Ascending aorta (tissue), 2 donors: Measurements from ENCODE around the gene DNAJC5. TPM values are rescaled to one million over a fixed set of nuclear protein-coding genes. Genes with fewer than 3 reads are reported as not detected.

ENCODE experiments used
- DNase-seq, 2 donors: peaks; one replicate each; pipeline ENCODE4 v3.0.0-alpha.2; 2019; ENCODE audit warnings: low spot score in 2 of 2
- H3K27ac ChIP-seq, 2 donors: fragments of 200-600 bp; sonication (generic); one replicate each; pipeline ENCODE4 v1.5.1; 2016 to 2017; ENCODE audit warnings: mild to moderate bottlenecking in 1 of 2
- H3K27me3 ChIP-seq: fragments of 200-600 bp; sonication (generic); one replicate; pipeline ENCODE4 v1.5.1; 2017
- H3K36me3 ChIP-seq, 2 donors: fragments of 200-600 bp; sonication (generic); one replicate each; pipeline ENCODE4 v1.5.1; 2016
- H3K4me1 ChIP-seq, 2 donors: fragments of 200-600 bp; sonication (generic); one replicate each; pipeline ENCODE4 v1.5.1; 2016 to 2017; ENCODE audit warnings: mild to moderate bottlenecking in 1 of 2
- H3K4me3 ChIP-seq, 2 donors: fragments of 200-600 bp; sonication (generic); one replicate each; pipeline ENCODE4 v1.5.1; 2016 to 2017; ENCODE audit warnings: mild to moderate bottlenecking in 1 of 2
- H3K9me3 ChIP-seq, 2 donors: fragments of 200-600 bp; sonication (generic); one replicate each; pipeline ENCODE4 v1.5.1; 2016
- intact Hi-C: fragments of 100-400 bp; cut with DNase I; formaldehyde crosslinking; loops from one replicate; pipeline ENCODE4 v1.15.1; 2023
- total RNA-seq: library from RNA; depleted of rRNA; stranded (reverse); fragments of >200 nt; gene quantifications from one replicate; pipeline ENCODE4 v1.1.0, GENCODE V29; 2016
- TF ChIP-seq, protein P1 (sequence below), 3 experiments: fragments of 200-600 bp in 2 of 3; fragments of 450-650 bp in 1 of 3; sonication (generic) in 2 of 3; IDR thresholded peaks; one replicate each; pipeline ENCODE4 v1.5.1; 2016 to 2019; ENCODE audit warnings: antibody characterized with exemption in 3 of 3, mild to moderate bottlenecking in 1 of 3, moderate library complexity in 1 of 3

The DNAJC5 gene
- total RNA-seq, 1 donor from 2014 or later = 42.9 TPM

DNA sequence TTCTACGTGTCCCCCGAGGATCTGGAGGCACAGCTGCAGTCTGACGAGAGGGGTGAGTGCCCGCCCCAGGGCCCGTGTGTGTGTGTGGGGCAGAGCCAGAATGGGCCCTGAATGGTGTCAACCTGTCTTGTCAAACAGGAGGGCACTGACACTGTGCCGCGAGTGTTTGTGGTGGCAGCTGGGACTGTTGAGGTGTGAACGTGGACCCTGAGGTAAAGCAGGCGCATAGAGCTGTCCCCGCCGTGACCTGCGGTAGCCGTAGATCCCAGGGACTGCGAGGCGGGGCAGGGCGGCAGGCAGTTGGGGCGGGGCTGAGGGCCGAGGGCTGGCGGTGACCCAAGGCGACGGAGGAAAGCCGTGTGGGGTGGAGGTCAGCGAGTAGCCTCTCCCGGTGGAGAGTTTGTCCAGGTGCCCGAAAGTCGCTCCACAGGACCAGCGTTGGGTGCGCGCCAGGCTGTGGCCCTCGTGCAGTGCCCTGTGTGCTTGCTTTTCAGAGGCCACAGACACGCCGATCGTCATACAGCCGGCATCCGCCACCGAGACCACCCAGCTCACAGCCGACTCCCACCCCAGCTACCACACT, 36.1 kb downstream of the DNAJC5 start:
- Histone ChIP-seq H3K4me1 (no peaks in the 10 kb centered on the region), H3K27ac (no peak overlapping the region), H3K4me3 (no peak overlapping the region), H3K36me3 (peaks cover 63 to 69% of the 10 kb centered on the region in 2 donors), H3K9me3 (no peaks in the 10 kb centered on the region), H3K27me3 (no peaks in the 10 kb centered on the region)
- TF ChIP-seq, protein P1, sequence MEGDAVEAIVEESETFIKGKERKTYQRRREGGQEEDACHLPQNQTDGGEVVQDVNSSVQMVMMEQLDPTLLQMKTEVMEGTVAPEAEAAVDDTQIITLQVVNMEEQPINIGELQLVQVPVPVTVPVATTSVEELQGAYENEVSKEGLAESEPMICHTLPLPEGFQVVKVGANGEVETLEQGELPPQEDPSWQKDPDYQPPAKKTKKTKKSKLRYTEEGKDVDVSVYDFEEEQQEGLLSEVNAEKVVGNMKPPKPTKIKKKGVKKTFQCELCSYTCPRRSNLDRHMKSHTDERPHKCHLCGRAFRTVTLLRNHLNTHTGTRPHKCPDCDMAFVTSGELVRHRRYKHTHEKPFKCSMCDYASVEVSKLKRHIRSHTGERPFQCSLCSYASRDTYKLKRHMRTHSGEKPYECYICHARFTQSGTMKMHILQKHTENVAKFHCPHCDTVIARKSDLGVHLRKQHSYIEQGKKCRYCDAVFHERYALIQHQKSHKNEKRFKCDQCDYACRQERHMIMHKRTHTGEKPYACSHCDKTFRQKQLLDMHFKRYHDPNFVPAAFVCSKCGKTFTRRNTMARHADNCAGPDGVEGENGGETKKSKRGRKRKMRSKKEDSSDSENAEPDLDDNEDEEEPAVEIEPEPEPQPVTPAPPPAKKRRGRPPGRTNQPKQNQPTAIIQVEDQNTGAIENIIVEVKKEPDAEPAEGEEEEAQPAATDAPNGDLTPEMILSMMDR (IDR thresholded peaks at IDR 0.05) = no peak
- intact Hi-C loops = no loop called here
- no peak for DNase-seq

DNA sequence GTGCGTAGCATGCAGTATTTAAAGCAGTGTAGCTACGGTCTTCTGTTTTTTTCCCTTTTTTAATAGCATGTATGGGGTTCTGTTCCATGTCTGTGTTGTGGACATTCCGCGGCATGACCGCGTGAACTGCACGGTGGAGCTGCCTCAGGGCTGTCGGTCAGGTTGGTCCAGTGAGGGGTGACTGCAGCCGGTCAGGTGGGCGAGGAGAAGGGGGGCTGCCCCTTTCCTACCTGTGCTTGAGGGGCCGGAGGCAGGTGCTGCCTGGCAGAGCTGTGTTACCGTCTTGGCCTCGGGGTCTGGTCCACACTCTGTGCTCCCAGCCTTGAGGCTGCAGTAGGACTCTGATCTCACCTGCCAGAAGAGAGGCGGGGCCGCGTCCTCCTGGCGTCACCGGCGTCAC, 36.8 kb downstream of the DNAJC5 start:
- TF ChIP-seq, protein P1 (IDR thresholded peaks at IDR 0.05) = no peak
- no peak overlapping the region for H3K27ac ChIP-seq
- intact Hi-C loops = no loop called here
- peaks cover 63 to 74% of the 10 kb centered on the region in 2 donors for H3K36me3 ChIP-seq
- no peak overlapping the region for H3K4me3 ChIP-seq
- no peaks in the 10 kb centered on the region for H3K27me3 ChIP-seq
- no peaks in the 10 kb centered on the region for H3K9me3 ChIP-seq
- DNase-seq = no peak
- no peaks in the 10 kb centered on the region for H3K4me1 ChIP-seq

DNA sequence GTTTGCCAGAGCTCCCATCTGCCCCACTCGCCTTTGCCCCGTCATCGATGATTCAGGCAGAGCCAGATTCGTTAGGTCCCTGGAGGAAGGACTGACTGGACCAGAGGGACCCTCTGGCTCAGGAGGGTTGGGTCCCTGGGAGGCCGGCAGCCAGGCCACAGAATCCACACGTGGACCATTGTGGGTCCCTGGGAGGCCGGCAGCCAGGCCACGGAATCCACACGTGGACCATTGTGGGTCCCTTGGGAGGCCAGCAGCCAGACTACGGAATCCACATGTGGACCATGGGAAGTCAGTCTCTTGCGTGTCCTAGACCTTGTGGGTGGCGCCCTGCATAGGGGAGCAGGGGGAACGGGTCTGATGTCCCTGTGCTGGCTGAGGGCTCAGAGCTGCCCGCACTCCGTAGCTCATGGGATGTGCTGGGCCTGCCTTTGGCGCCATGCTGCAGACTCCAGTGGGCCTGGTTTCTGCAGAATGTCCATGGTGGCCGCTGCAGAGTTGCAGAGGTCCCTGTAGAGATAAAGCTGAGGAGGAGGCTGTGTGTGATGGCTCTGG, 37.8 kb downstream of the DNAJC5 start:
- Histone ChIP-seq H3K9me3 (no peaks in the 10 kb centered on the region), H3K36me3 (peaks cover 63 to 77% of the 10 kb centered on the region in 2 donors), H3K27ac (no peak overlapping the region), H3K4me3 (no peak overlapping the region), H3K27me3 (no peaks in the 10 kb centered on the region), H3K4me1 (no peaks in the 10 kb centered on the region)
- TF ChIP-seq, protein P1 (IDR thresholded peaks at IDR 0.05) = no peak
- DNase-seq = no peak
- intact Hi-C loops = no loop called here

- no peak for DNase-seq
- intact Hi-C loops = no loop called here
- Histone ChIP-seq H3K36me3 (peaks cover 58 to 77% of the 10 kb centered on the region in 2 donors), H3K27me3 (no peaks in the 10 kb centered on the region), H3K9me3 (no peaks in the 10 kb centered on the region), H3K4me3 (no peak overlapping the region), H3K27ac (no peak overlapping the region), H3K4me1 (no peaks in the 10 kb centered on the region)
- TF ChIP-seq, protein P1 (IDR thresholded peaks at IDR 0.05) = no peak
Measured at GRCh38 chr20:63933646-63934045, 38.7 kb downstream of the DNAJC5 start.

DNA sequence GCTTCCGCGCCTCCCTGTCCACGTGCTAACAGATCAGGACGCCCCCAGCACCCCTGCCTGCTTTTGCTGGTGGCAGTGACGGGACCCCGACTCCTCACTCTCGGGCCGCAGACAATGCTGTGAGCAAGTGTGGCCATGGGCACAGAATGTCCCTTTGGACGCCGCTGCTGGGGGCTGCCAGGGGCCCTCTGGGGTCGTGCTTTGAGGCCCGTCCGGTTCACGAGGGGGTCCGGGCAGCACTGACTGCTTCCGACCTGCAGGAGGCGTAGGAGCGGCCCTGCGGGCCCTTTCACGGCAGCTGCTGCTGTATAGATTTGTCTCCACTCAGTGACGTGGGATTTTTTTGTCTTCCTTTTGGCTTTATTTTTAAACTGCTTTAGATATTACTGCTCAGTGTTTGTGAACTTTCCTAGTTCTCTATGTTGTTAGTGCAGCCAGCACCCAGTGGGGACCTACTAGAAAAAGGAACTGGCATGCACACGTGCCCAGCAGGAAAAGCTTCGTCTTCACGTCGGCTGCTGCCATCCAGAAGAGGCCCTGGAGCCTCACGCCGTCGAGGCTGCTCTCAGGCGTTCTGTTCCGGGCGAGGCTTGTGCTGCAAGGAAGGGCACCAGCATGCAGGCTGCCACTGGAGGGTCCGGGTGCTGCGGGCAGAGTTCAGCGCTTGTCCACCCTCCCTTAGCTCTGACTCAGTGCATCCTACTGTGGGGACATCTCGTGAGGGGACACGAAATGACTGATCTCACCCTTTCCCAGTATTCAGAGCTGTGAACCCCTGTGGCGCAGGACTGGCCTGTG, 39.5 kb downstream of the DNAJC5 start:
- TF ChIP-seq, protein P1 (IDR thresholded peaks at IDR 0.05) = peak in 1 of 3 experiments; percentile 10
- intact Hi-C loops = no loop called here
- Histone ChIP-seq H3K9me3 (no peaks in the 10 kb centered on the region), H3K4me3 (no peak overlapping the region), H3K27ac (no peak overlapping the region), H3K36me3 (peaks cover 51 to 77% of the 10 kb centered on the region in 2 donors), H3K27me3 (no peaks in the 10 kb centered on the region), H3K4me1 (no peaks in the 10 kb centered on the region)
- DNase-seq = no peak
